ENCODE data around the gene UNK. TPM values are rescaled to one million over a fixed set of nuclear protein-coding genes. Genes with fewer than 3 reads are reported as not detected.

UNK gene
- 10 to 100 TPM; 32.8 to 33.1 TPM for total RNA-seq

- ATAC-seq (peak; percentile 72), DNase-seq (peak; percentile 99)
- Mint-ChIP-seq H3K27me3 (peaks cover 1% of the 10 kb centered on the region), H3K4me1 (peaks cover 50% of the 10 kb centered on the region), H3K9me3 (ENCODE audit: low read depth) (no peaks in the 10 kb centered on the region), H3K4me3 (peak within 1 kb of the TSS; percentile 79), H3K36me3 (peaks cover 10% of the 10 kb centered on the region), H3K27ac (peak within 1 kb of the TSS; percentile 100)
- CTCF ChIA-PET, result interaction anchor here (0.6 to 2.6 kb wide), 9 partner anchors 20 to 484 kb away, joined by 3 to 18 read pairs (median 7); partner anchors contain the start of genes GALK1, TRIM65 and WBP2
Measured at GRCh38 chr17:75784473-75785015, at the start of gene UNK. Gene UNK (plus strand): TSS chr17:75784806. CDS start chr17:75784881, 75 bp downstream.

GRCh38 chr17:75736173-75736835 is 48.3 kb upstream of the UNK start:
- CTCF ChIA-PET, result interaction anchor here (3.5 to 4.9 kb wide), 2 partner anchors 13 to 17 kb away, joined by 14 to 33 read pairs; no protein-coding TSS in a partner anchor
- no peak for DNase-seq
- Mint-ChIP-seq H3K9me3 (ENCODE audit: low read depth) (no peaks in the 10 kb centered on the region), H3K36me3 (no peaks in the 10 kb centered on the region), H3K4me3 (no peak overlapping the region), H3K4me1 (peaks cover 14% of the 10 kb centered on the region), H3K27ac (no peak overlapping the region), H3K27me3 (no peaks in the 10 kb centered on the region)
- no peak for ATAC-seq

- Mint-ChIP-seq H3K27ac (no peak overlapping the region), H3K4me1 (peaks cover 14% of the 10 kb centered on the region), H3K9me3 (ENCODE audit: low read depth) (no peaks in the 10 kb centered on the region), H3K27me3 (no peaks in the 10 kb centered on the region), H3K36me3 (no peaks in the 10 kb centered on the region), H3K4me3 (no peak overlapping the region)
- no peak for DNase-seq
- CTCF ChIA-PET, result interaction anchor here (0.9 to 4.9 kb wide), 9 partner anchors 9 to 104 kb away, joined by 3 to 41 read pairs (median 14); partner anchors contain the start of genes GALK1 and SMIM5
- ATAC-seq, result no peak
Measured at GRCh38 chr17:75737133-75737962, 47.3 kb upstream of the UNK start.

GRCh38 chr17:75738218-75738802 is 46.3 kb upstream of the UNK start:
- H3K4me3 Mint-ChIP-seq, result no peak overlapping the region
- peak; percentile 79 for ATAC-seq

GRCh38 chr17:75739174-75739573 is 45.4 kb upstream of the UNK start:
- CTCF ChIA-PET, result interaction anchor here (1.4 to 4.1 kb wide), 6 partner anchors 8 to 106 kb away, joined by 3 to 41 read pairs (median 10); partner anchors contain the start of genes GALK1 and SMIM5
- no peaks in the 10 kb centered on the region for H3K9me3 Mint-ChIP-seq (ENCODE audit: low read depth)
- no peak for DNase-seq

More at GRCh38 chr17:75738218-75738802, 46.3 kb upstream of the UNK start:
- Mint-ChIP-seq H3K27me3 (no peaks in the 10 kb centered on the region), H3K36me3 (no peaks in the 10 kb centered on the region), H3K9me3 (ENCODE audit: low read depth) (no peaks in the 10 kb centered on the region), H3K4me1 (peaks cover 14% of the 10 kb centered on the region), H3K27ac (peak overlapping the region; percentile 72)
- CTCF ChIA-PET, result interaction anchor here (0.8 to 4.1 kb wide), 10 partner anchors 8 to 105 kb away, joined by 3 to 41 read pairs (median 4); partner anchors contain the start of genes GALK1 and SMIM5
- DNase-seq, result peak; percentile 82

GRCh38 chr17:75739801-75740200 is 44.8 kb upstream of the UNK start:
- DNase-seq (no peak), ATAC-seq (no peak)
- Mint-ChIP-seq H3K36me3 (no peaks in the 10 kb centered on the region), H3K27ac (no peak overlapping the region), H3K4me1 (peaks cover 11% of the 10 kb centered on the region), H3K4me3 (no peak overlapping the region), H3K27me3 (no peaks in the 10 kb centered on the region), H3K9me3 (ENCODE audit: low read depth) (no peaks in the 10 kb centered on the region)
- CTCF ChIA-PET, result interaction anchor here (2.9 to 4.1 kb wide), 2 partner anchors 9 to 13 kb away, joined by 26 to 41 read pairs; no protein-coding TSS in a partner anchor

More at GRCh38 chr17:75739174-75739573, 45.4 kb upstream of the UNK start:
- Mint-ChIP-seq H3K36me3 (no peaks in the 10 kb centered on the region), H3K27ac (no peak overlapping the region), H3K4me1 (peaks cover 14% of the 10 kb centered on the region), H3K4me3 (no peak overlapping the region), H3K27me3 (no peaks in the 10 kb centered on the region)
- no peak for ATAC-seq

- no peaks in the 10 kb centered on the region for H3K27me3 Mint-ChIP-seq
- DNase-seq (no peak), ATAC-seq (no peak)
- H3K9me3 Mint-ChIP-seq (ENCODE audit: low read depth), result no peaks in the 10 kb centered on the region
- peaks cover 10% of the 10 kb centered on the region for H3K4me1 Mint-ChIP-seq
- no peaks in the 10 kb centered on the region for H3K36me3 Mint-ChIP-seq
- no peak overlapping the region for H3K4me3 Mint-ChIP-seq
- no peak overlapping the region for H3K27ac Mint-ChIP-seq
- CTCF ChIA-PET, result interaction anchor here (1.2 to 4.1 kb wide), 3 partner anchors 9 to 13 kb away, joined by 3 to 41 read pairs (median 26); no protein-coding TSS in a partner anchor
Measured at GRCh38 chr17:75740215-75740614, 44.4 kb upstream of the UNK start.

- ATAC-seq (no peak), DNase-seq (no peak)
- no peaks in the 10 kb centered on the region for H3K36me3 Mint-ChIP-seq
- peaks cover 10% of the 10 kb centered on the region for H3K4me1 Mint-ChIP-seq
- H3K9me3 Mint-ChIP-seq (ENCODE audit: low read depth), result no peaks in the 10 kb centered on the region
- H3K27ac Mint-ChIP-seq, result no peak overlapping the region
- H3K4me3 Mint-ChIP-seq, result no peak overlapping the region
- no peaks in the 10 kb centered on the region for H3K27me3 Mint-ChIP-seq
- CTCF ChIA-PET, result interaction anchor here (1.0 to 4.1 kb wide), 3 partner anchors 8 to 12 kb away, joined by 3 to 26 read pairs (median 5); no protein-coding TSS in a partner anchor
Measured at GRCh38 chr17:75740631-75741077, 44.0 kb upstream of the UNK start.

- DNase-seq (no peak), ATAC-seq (no peak)
Measured at GRCh38 chr17:75742337-75742736, 42.3 kb upstream of the UNK start.

GRCh38 chr17:75743625-75744206 is 40.9 kb upstream of the UNK start:
- H3K4me1 Mint-ChIP-seq, result peaks cover 3% of the 10 kb centered on the region

More at GRCh38 chr17:75742337-75742736, 42.3 kb upstream of the UNK start:
- Mint-ChIP-seq H3K27me3 (no peaks in the 10 kb centered on the region), H3K9me3 (ENCODE audit: low read depth) (no peaks in the 10 kb centered on the region), H3K4me1 (peaks cover 10% of the 10 kb centered on the region), H3K36me3 (no peaks in the 10 kb centered on the region), H3K4me3 (no peak overlapping the region), H3K27ac (no peak overlapping the region)
- CTCF ChIA-PET, result interaction anchor here (1.1 to 12.8 kb wide), 3 partner anchors 11 to 109 kb away, joined by 4 to 428 read pairs (median 7); partner anchors contain the start of gene SMIM5

GRCh38 chr17:75748706-75749105 is 35.9 kb upstream of the UNK start:
- ATAC-seq (no peak), DNase-seq (no peak)
- H3K4me3 Mint-ChIP-seq, result no peak overlapping the region
- peaks cover 13% of the 10 kb centered on the region for H3K4me1 Mint-ChIP-seq
- no peaks in the 10 kb centered on the region for H3K9me3 Mint-ChIP-seq (ENCODE audit: low read depth)
- CTCF ChIA-PET, result interaction anchor here (1.0 to 12.8 kb wide), 29 partner anchors 10 to 326 kb away, joined by 3 to 428 read pairs (median 8); partner anchors contain the start of genes GALK1, ITGB4, RECQL5 and SAP30BP
- H3K36me3 Mint-ChIP-seq, result no peaks in the 10 kb centered on the region
- H3K27ac Mint-ChIP-seq, result no peak overlapping the region
- H3K27me3 Mint-ChIP-seq, result peaks cover 6% of the 10 kb centered on the region

More at GRCh38 chr17:75743625-75744206, 40.9 kb upstream of the UNK start:
- H3K36me3 Mint-ChIP-seq, result no peaks in the 10 kb centered on the region
- H3K4me3 Mint-ChIP-seq, result no peak overlapping the region
- H3K27me3 Mint-ChIP-seq, result peaks cover 6% of the 10 kb centered on the region
- CTCF ChIA-PET, result interaction anchor here (2.5 to 12.8 kb wide), 3 partner anchors 10 to 112 kb away, joined by 12 to 428 read pairs (median 218); partner anchors contain the start of gene SMIM5
- no peaks in the 10 kb centered on the region for H3K9me3 Mint-ChIP-seq (ENCODE audit: low read depth)
- H3K27ac Mint-ChIP-seq, result no peak overlapping the region
- ATAC-seq (no peak), DNase-seq (no peak)

All from activated CD8-positive, alpha-beta memory T cell treated with anti-CD3 and anti-CD28 coated beads, Interleukin-2, amount 10 ng/mL, durations not matched to agents 7 days and 5 days (primary cell).